Inflammatory macrophage (primary cell): ENCODE data around the gene SCMH1.
"Not testable (repeated sequence)": the region's sequence is repeated elsewhere in the genome, so short reads cannot be mapped to it uniquely, and the experiment has no call there.

Experiments
- DNase-seq, 2 donors: peaks; one replicate each; pipeline ENCODE4 v3.0.0-alpha.2; 2020 to 2022

The SCMH1 gene

DNA sequence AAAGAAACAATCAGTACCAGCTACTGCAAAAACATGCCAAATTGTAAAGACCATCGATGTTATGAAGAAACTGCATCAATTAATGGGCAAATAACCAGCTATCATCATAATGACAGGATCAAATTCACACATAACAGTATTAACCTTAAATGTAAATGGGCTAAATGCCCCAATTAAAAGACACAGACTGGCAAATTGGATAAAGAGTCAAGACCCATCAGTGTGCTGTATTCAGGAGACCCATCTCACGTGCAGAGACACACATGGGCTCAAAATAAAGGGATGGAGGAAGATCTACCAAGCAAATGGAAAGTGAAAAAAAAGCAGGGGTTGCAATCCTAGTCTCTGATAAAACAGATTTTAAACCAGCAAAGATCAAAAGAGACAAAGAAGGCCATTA lies 35.1 kb downstream of the SCMH1 start:
- DNase-seq: not testable (repeated sequence)

DNA sequence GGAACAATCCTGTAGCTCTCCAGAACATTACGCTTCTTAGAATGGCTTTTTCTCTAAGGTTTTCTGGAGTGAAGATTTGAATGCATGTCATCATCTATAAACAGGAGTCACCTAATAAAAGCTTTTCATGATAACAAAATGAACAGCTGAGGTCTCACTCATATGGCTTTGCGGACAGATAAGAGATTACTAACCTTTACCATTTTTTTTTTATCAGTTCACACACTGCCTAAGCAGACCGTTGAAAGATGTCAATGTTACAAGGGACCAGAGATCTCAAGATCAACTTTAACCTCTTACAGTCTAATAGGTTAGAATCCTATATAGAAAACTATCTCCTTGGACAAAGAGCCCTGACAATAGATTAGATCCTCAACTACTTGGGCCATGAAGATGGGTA lies 41.4 kb downstream of the SCMH1 start:
- DNase-seq: no peak

DNA sequence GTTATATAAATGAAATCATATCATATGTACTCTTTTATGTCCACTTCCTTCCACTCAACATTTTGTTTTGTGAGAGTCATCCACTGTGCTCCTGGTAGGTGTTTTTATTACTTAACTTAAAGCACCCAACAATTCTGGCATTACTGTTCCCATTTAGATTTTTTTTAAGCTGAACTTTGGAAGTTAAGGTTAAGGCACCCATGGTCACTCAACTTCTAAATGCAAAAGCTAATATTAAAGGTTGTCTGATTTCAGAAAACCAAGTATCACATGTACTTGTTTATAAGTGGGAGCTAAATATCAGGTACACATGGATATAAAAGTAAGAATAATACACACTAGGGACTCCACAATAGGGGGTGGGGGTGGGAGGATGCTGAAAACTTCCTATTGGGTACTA lies 42.7 kb downstream of the SCMH1 start:
- no peak for DNase-seq

DNA sequence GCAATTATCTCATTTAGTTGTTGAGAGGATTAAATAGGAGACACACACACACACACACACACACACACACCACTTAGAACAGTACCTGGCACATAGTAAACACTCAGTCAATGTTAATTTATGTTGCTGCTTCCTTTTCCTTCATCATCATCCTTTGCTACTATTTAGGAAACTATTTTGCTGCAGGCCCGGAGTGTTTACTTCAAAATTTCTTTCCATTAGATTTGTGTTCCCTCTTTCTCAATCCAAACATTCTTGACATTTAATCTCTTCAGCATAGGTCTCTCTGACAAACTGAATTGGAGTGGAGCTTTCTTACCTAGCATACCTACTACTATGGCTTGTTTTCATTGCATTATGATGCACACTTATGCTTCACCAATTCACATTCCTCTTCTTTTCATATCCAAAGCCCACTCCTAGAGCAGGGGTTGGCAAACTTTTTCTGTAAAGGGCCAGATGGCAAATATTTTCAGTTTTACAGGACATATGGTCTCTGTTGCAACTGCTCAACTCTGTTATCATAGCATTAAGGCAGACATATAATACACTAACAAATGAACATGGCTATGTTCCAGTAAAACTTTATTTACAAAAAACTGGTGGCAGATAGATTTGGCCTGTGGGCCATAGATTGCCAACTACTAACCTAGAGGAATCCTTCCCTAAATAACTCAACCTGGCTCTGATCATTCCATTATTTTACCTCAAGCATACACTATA lies 49.5 kb downstream of the SCMH1 start:
- DNase-seq: no peak

DNA sequence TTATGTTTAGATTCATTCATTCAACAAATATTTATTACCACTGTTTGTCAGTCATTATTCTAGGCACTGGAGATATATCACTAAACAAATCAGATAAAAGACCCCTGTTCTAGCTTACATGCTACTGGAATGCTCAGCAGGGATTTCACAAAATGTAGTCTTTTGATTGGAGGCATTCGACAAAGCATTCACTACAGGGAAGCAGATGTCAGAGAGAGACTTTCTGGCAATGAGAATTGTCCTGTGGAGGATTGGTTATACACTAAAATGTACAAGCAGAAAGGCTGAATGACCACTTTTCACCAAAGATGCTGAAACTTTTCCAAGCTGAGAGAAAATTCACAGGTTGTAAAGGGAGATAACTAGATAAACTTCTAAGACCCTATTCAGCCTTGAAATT lies 57.7 kb downstream of the SCMH1 start:
- DNase-seq: no peak

DNA sequence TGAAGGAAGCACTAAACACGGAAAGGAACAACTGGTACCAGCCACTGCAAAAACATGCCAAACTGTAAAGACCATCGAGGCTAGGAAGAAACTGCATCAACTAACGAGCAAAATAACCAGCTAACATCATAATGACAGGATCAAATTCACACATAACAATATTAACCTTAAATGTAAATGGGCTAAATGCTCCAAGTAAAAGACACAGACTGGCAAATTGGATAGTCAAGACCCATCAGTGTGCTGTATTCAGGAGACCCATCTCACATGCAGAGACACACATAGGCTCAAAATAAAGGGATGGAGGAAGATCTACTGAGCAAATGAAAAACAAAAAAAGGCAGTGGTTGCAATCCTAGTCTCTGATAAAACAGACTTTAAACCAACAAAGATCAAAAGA lies 63.9 kb downstream of the SCMH1 start:
- DNase-seq: not testable (repeated sequence)

DNA sequence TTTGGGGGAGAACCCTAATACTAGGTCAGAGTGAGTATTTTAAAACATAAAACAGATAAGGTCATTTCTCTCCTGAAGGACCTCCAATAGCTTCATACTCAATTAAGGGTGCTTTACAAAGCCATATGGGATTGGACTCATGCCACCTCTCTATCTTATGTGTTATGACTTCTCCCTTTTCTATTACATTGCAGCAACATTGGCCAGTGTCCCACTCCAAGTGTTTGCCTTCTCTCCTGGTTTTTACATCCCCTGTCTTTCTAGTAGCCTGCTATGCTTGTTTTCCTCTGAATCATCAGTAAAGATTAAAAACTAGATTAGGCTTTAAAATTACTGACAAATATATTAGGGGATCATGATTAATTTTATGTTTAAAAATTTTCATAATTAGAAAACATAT lies 66.6 kb downstream of the SCMH1 start:
- no peak for DNase-seq

DNA sequence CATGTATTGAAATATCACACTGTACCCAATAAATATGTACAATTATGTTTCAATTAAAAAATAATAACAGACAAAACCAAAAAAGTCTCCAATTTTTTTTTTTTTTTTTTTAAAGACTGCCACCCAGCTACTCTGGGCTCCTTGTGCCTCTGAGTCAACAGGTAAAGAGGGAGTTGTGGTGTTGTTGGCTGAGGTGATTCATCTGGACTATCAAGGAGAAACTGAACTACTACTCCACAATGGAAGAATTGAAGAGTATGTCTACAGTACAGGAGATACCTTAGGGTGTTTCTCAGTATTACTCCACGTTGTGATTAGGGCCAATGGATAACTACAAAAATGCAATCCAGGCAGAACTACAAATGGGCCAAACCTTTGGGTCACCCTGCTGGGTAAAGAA lies 67.9 kb downstream of the SCMH1 start:
- DNase-seq: no peak

DNA sequence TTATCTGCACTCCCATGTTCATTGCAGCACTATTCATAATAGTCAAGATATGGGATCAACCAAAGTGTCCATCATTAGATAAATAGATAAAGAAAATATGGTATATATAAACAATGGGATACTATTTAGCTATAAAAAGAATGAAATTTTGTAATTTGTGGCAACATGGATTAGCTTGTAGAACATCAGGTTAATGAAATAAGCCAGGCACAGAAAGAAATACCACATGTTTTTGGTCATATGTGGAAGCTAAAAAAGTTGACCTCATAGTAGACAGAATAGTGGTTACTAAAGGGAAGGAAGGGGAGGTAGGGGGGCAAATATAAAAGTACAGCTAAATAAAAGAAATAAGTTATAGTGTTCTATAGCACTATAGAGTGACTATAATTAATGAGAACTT lies 68.5 kb downstream of the SCMH1 start:
- DNase-seq: no peak

DNA sequence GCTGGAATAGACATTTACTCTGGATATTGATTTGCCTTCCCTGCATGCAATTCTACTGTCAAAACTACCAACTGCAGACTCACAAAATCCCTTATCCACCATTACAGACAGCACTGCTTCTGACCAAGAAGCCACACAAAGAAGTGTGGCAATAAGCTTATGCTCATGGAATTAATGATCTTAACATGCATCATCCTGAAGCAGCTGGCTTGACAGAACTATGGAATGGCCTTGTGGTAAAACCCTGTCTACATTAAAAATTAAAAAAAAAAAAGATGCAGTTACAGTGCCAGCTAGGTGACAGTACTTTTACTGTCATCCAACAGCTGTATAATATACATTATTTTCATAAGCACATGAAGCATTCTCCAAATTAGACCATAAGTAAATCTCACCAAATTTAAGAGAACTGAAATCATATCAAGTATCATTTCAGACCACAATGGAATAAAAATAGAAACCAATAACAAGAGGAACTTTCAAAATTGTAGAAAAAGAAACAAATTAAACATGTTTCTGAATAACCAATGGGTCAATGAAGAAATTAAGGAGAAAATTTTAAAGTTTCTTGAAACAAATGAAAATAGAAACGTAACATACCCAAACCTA lies 70.7 kb downstream of the SCMH1 start:
- DNase-seq: no peak

DNA sequence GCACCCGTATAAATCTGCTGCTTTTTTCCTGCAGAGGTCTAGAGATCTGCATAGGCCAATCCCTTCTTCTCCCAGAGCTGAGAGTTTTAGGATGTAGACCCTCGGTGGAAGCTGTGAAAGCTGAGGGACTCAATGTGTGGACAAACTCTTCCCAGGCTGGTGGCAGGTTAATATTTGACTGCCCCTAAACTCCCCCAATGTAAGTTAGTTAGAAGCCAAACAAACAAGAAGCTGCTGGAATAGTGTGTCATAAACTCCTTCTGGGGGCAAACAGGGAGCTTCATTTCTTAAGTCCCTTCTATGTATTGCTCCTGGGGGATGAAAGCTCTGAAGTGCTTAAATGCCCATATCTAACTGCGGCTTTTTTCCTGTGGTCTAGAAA lies 72.3 kb downstream of the SCMH1 start:
- no peak for DNase-seq

DNA sequence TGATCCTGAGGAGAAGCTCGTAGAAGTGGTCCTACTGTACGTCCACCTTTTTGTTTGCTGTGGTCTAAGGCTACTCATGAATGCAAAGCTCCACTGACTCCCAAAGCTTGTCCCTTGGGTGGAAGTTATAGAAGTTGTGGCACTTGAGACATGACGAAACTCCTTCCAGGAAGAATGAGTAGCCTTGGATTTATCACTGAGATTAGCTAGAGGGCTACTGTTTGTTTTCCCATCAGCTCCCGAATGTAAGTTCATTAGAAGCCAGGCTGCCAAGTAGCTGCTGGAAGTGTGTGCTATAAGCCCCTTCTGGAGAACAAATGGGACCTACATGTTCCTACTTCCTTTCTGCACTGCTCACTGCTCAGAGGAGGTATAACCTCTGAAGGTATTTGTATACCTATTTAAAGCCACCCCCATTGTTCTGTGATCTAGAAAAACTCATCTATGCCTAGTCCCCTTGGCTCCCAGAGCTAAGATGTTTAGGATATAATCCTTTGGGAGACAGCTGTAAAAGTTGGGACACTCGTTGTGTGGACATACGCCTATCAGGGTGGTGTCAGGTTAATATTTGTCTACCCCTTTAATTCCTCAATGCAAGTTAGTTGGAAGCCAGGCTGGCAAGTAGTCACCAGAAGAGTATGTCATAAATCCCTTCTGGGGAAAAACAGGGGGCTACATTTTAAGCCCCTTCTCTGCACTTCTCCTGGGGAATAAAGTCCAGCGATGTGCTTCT lies 72.9 kb downstream of the SCMH1 start:
- no peak for DNase-seq

DNA sequence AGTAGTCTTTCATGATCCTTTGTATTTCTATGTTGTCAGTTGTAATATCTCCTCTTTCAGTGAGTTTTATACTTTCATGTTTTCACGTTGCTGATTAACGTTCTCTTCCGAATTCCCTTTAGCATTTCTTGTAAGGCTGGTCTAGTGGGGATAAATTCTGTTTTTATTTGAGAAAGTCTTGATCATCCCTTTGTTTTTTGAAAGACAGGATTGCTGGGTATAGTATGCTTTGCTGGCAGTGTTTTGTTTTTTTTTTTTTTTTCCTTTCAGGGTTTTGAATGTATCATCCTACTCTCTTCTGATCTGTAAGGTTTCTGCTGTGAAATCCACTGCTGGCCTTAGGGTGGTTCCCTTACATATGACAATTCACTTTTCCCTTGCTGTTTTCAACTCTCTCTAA lies 74.4 kb downstream of the SCMH1 start:
- no peak for DNase-seq

DNA sequence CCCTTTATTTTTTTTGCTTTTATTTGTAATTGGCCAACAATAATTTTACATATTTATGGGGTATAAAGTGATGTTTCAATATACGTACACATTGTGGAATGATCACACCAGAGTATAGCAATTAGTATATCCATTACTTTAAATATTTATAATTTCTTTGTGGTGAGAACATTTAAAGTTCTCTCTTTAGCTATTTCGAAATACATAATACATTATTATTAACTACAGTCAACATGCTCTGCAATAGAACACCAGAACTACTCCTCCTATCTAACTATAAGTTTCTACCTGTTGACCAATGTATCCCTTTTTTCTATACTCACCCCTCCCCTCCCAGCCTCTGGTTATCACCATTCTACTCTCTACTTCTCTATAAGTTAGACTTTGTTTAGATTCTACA lies 77.4 kb downstream of the SCMH1 start:
- no peak for DNase-seq

DNA sequence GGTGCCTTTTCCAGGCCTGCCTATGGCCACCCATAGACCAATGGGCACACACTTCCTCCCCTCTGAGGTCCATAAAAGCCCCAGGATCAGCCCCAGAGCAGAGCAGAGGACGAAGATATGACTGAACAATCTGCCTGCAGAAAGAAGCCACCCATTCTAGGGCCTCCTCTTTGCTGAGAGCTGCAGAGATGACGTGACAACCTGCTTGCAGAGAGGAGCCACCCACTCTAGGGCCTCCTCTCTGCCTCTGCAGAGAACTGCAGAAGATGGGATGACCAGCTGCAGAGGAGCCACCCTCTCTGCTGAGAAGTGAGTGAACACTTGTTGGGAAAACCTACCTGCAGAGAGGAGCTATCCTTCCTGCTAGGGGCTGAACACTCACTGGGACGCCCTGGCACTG lies 79.7 kb downstream of the SCMH1 start:
- DNase-seq: no peak

DNA sequence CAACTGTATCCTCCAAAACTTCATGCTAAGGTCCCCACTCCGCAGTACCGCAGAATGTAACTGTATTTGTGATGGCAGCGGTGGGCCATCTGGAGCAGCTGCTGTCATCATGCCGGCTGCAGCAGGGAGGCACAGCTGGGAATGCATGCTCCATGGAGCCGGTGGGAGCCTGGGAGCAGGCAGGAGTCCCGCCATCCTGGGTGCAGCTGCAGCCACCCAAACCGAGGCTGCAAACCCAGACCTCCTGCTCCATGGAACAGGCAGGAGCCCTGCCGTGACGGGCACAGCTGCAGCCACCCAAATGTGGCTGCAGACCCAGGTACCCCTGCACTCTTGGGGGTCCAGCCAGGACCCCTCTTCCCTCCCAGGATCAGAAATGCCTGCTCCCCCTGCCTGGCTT lies 80.3 kb downstream of the SCMH1 start:
- no peak for DNase-seq

DNA sequence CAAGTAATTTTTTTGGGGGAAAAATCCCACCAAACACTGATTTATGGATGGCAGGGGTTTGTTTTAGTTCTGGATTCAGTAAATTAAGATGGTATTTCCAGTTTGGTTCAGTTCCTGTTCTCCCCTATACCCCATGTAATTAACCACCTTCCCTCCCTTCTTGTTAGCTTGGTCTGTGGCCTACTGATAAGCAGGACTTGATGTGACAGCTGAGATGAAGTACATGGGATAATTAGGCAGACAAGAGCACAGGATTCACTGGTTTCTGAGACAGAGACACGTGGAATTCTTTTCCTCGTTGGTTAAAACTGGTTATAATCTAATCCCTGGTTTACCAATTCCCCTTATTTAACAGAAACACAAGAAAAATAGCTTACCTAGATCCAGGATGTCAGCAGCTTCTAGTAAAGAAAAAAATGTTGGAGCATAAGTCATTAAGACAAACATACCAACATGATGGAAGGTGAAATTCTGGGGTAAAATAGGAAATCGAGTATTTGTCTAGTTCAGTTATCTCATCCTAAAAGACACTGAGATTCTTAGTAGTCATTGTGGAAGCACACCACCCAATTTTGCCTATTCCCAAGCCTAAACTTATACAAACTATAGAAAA lies 81.5 kb downstream of the SCMH1 start:
- no peak for DNase-seq

DNA sequence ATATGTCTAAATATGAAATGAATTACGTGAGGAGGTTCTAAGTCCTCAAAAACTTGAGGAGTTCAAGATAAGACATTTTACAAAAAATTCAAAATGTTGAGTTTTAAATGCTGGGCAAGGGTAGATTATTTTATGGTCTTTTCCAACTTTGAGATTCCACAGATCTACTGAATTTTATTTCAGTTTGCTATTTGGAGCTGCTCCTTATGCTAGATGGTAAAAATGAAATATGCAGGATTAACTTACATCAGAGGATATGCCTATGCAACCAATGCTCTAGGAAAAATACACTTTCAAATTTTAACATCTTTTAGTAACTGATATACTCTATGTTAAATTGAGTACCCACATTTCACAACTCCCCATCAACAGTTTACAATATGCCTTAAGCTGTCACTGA lies 83.1 kb downstream of the SCMH1 start:
- DNase-seq: no peak

DNA sequence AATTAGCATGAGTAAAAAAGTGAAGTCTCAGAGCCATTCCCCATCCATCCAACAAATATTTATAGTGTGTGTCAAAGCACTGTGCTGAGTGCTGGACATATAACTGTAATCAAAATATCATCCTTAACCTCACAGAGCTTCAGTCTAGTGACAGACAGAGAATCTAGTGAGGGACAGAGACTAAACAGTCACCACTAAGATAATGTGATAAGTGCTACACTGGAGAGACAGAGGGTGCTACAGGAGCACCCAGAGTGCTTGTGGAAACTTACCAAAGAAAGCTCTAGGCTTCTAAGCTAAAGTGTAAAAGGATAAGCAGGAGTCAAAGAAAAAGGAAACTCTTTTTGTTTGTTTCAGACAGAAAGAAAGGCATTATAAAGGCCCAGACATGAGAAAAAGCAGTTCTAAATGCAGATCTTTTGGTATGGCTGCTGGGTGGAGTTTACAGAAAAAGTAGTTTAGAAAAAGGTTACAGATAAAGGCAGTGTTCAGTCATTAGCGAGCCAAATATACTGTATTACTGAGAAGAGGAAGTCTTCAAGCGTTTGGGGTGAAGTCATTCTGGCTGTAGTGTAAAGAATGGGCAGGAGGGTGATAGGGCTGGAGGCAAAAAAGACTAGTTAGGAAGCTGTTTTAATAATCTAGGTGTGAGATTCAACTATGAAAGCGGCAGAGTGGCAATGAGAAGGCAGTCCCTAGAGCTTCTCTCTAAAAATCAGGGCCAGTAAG lies 83.8 kb downstream of the SCMH1 start:
- no peak for DNase-seq

DNA sequence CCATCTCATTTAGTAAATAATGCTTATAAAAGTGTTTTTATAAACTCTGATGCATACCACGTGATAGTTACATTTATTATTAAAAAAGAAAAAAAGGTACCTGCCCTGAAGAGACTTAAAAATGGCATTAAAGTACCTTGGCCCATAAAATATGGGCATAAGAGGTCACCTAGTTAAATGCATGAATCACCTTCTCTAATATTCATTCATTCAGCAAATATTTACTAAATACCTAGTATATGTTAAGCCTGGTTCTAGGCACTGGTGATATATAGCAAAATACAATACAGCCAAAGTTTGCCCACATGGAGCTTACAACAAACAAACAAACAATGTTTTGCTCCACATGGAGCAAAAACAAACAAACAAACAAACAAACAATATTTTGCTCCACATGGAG lies 87.0 kb downstream of the SCMH1 start:
- no peak for DNase-seq

DNA sequence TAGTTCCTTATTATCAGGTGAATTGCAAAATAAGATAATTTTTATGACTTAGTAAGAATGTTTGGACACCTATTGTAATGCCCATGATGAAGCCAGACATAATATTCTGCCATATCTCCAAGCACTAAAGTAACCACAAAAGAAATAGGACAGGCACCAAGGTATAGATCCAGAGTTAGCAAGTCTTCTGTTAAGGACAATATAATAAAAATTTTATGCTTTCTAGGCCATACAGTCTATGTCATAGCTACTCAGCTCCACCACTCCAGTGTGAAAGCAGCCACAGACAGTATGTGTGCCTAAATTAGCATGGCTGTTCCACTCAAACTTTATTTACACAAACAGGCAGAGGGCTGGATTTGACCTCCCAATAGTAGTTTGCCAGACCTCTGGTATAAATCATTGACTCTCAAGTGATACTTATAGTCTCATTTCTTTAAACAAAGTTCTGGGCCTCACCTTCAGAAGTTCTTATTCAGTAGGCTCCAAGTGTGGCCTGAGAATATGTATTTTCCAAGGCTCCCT lies 88.3 kb downstream of the SCMH1 start:
- DNase-seq: no peak

DNA sequence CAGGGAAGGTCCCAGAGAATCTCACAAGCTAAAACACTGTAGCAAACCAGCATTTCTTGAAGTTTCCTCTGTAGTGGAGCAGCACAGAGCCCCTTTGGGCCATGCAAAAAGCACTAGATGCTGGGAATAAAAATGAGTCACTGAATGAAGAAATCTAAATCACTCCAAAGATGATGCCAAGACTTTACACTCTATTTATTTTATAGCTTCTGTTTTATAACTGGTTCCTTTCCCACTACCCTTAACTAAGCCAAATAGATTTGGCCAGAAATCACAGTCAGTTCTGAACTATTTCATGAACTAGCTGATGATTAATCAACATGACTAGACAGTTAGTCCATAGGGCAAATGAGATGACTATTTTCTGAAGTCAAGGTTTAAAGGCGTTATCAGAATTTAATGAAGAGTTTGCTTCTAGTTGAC lies 89.5 kb downstream of the SCMH1 start:
- no peak for DNase-seq

DNA sequence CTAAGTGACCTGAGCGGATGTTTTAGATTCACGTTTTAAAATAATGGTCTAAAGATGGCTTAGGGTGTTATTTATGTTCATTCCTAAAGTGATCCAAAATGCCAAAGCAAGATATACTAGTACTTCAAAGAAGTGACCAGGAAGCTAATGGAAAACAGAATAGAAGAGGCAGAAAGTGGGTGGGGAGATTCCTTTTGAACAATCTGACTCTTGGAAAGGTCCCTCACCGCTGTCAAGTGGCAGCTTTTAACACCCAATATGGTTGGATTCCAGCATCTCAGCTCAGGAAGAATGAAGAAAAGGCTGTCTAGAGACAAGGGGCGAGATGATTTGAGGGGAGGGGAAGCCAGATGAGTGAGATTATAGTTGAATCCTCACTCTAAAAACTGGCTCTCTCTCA lies 90.3 kb downstream of the SCMH1 start:
- DNase-seq: no peak
